SK-N-SH (cell line): ENCODE results near the gene ANP32A. TPM values are rescaled to one million over a fixed set of nuclear protein-coding genes. Genes with fewer than 3 reads are reported as not detected.

Experiments used
- CTCF ChIA-PET: fragments of 300-600, 350-600 bp; formaldehyde crosslinking; extraction: SDS; loops from one replicate; lab custom pipeline; 2021; lab: Yijun Ruan, JAX
- POLR2A ChIA-PET: fragments of 350-600 bp; sonication (Branson Sonifier 250); formaldehyde crosslinking; extraction: SDS; loops from one replicate; lab custom pipeline; 2020; ENCODE audit warnings: antibody characterized with exemption, inconsistent platforms; lab: Yijun Ruan, JAX
- DNase-seq: peaks from one replicate; pipeline ENCODE4 v3.0.0; 2012
- H2AFZ ChIP-seq: fragments of 200-600 bp; sonication (generic); 2 replicates; pipeline ENCODE4 v1.8.1; 2016; ENCODE audit warnings: antibody characterized with exemption, mild to moderate bottlenecking, low read depth
- H3F3A ChIP-seq: fragments of 200-600 bp; sonication (generic); replicated peaks from 2 replicates; pipeline ENCODE3; 2016; ENCODE audit warnings: antibody characterized with exemption, mild to moderate bottlenecking; ENCODE audit not compliant: insufficient read depth
- H3K27ac ChIP-seq, 2 experiments: fragments of 200-500 bp in 1 of 2; fragments of 200-600 bp in 1 of 2; sonication (Bioruptor generic) in 1 of 2; sonication (generic), shearing (Covaris generic) in 1 of 2; 2 replicates each; pipeline versions ENCODE4 v1.5.1 to v1.6.1; 2014 to 2016; ENCODE audit warnings: low read depth in 2 of 2, inconsistent platforms in 1 of 2, low read length in 1 of 2, mild to moderate bottlenecking in 1 of 2, mixed read lengths in 1 of 2
- H3K27me3 ChIP-seq: fragments of 200-600 bp; sonication (generic), shearing (Covaris generic); 2 replicates; pipeline ENCODE4 v1.6.1; 2016; ENCODE audit warnings: mixed run types; ENCODE audit not compliant: insufficient read depth
- H3K36me3 ChIP-seq, 2 experiments: fragments of 200-500 bp in 1 of 2; fragments of 200-600 bp in 1 of 2; sonication (Bioruptor generic) in 1 of 2; sonication (generic) in 1 of 2; replicated peaks in 1 of 2; 2 replicates each; pipeline versions ENCODE3 to v1.5.1; 2014 to 2016; ENCODE audit warnings: low read length in 1 of 2, mild to moderate bottlenecking in 1 of 2; ENCODE audit not compliant: insufficient read depth in 2 of 2, control insufficient read depth in 1 of 2
- H3K4me1 ChIP-seq, 2 experiments: fragments of 200-500 bp in 1 of 2; fragments of 200-600 bp in 1 of 2; sonication (Bioruptor generic) in 1 of 2; sonication (generic), shearing (Covaris generic) in 1 of 2; 2 replicates each; pipeline versions ENCODE4 v1.5.1 to v1.6.1; 2014 to 2016; ENCODE audit warnings: low read depth in 1 of 2, low read length in 1 of 2, mixed run types in 1 of 2; ENCODE audit not compliant: insufficient read depth in 2 of 2, control insufficient read depth in 1 of 2
- H3K4me2 ChIP-seq: fragments of 200-600 bp; sonication (generic), shearing (Covaris generic); 2 replicates; pipeline ENCODE4 v1.6.1; 2017; ENCODE audit warnings: mixed run types
- H3K4me3 ChIP-seq, 2 experiments: fragments of 200-500 bp in 1 of 2; fragments of 200-600 bp in 1 of 2; sonication (Bioruptor generic) in 1 of 2; sonication (generic), shearing (Covaris generic) in 1 of 2; 2 replicates each; pipeline versions ENCODE4 v1.5.1 to v1.8.1; 2014 to 2016; ENCODE audit warnings: low read depth in 2 of 2, inconsistent platforms in 1 of 2, low read length in 1 of 2, mild to moderate bottlenecking in 1 of 2, mixed read lengths in 1 of 2, moderate library complexity in 1 of 2
- H3K79me2 ChIP-seq: fragments of 200-600 bp; sonication (generic); 2 replicates; pipeline ENCODE4 v1.8.1; 2017; ENCODE audit warnings: mild to moderate bottlenecking; ENCODE audit not compliant: insufficient read depth
- H3K9ac ChIP-seq: fragments of 200-600 bp; sonication (generic); 2 replicates; pipeline ENCODE4 v1.6.1; 2017; ENCODE audit warnings: mixed run types
- H3K9me2 ChIP-seq: fragments of 200-600 bp; sonication (generic); 2 replicates; pipeline ENCODE4 v1.6.1; 2017; ENCODE audit warnings: mixed run types
- H3K9me3 ChIP-seq: fragments of 200-600 bp; sonication (generic); 2 replicates; pipeline ENCODE4 v1.6.1; 2017; ENCODE audit warnings: mixed run types, mild to moderate bottlenecking, moderate library complexity
- H4K20me1 ChIP-seq: fragments of 200-600 bp; sonication (generic); 2 replicates; pipeline ENCODE4 v1.6.1; 2017; ENCODE audit warnings: mild to moderate bottlenecking, mixed run types; ENCODE audit not compliant: insufficient read depth
- ELF1 ChIP-seq: IDR thresholded peaks from 2 replicates; pipeline ENCODE4 v1.4.0; 2012
- FOXJ3 ChIP-seq: sonication (generic); formaldehyde crosslinking; IDR thresholded peaks from 2 replicates; pipeline ENCODE4 v1.5.1; 2020; ENCODE audit warnings: mild to moderate bottlenecking, missing genetic modification reagents
- GABPA ChIP-seq: IDR thresholded peaks from 2 replicates; pipeline ENCODE4 v1.4.0; 2012; ENCODE audit warnings: low read depth, mild to moderate bottlenecking
- NRF1 ChIP-seq: IDR thresholded peaks from 2 replicates; pipeline ENCODE4 v1.6.1; 2012; ENCODE audit warnings: low read depth, mild to moderate bottlenecking, low read length
- RAD21 ChIP-seq: IDR thresholded peaks from 2 replicates; pipeline ENCODE4 v1.6.1; 2012; ENCODE audit warnings: mild to moderate bottlenecking, low read length
- SIN3A ChIP-seq: IDR thresholded peaks from 2 replicates; pipeline ENCODE4 v1.6.1; 2012; ENCODE audit warnings: low read depth, mild to moderate bottlenecking, low read length, moderate library complexity, borderline replicate concordance
- SMC3 ChIP-seq: IDR thresholded peaks from 2 replicates; pipeline ENCODE4 v1.6.1; 2012; ENCODE audit warnings: low read depth, low read length, improper control_type of control experiment
- WGBS: methylation state at CpG from one replicate; pipeline ENCODE4 v1.1.6; 2017; ENCODE audit warnings: low lambda C conversion rate; 5-methylcytosine and 5-hydroxymethylcytosine counted together
- polyA plus RNA-seq, 3 experiments: library from polyadenylated mRNA; depleted of rRNA; stranded (reverse); fragments of >200 nt; gene quantifications; 2 replicates each; pipeline ENCODE4 v1.2.3, GENCODE V29; 2012
- TF ChIP-seq, protein P1 (sequence below): IDR thresholded peaks from 2 replicates; pipeline ENCODE4 v1.6.1; 2012; ENCODE audit warnings: mild to moderate bottlenecking, low read depth, low read length, moderate library complexity
- TF ChIP-seq, protein P2 (sequence below): fragments of 150-350 bp; IDR thresholded peaks from 2 replicates; pipeline ENCODE4 v1.6.1; 2016; ENCODE audit warnings: mild to moderate bottlenecking, low read depth, low read length
- TF ChIP-seq, protein P3 (sequence below): fragments of 200-600 bp; sonication (generic); IDR thresholded peaks from 2 replicates; pipeline ENCODE4 v1.6.1; 2017; ENCODE audit warnings: antibody characterized with exemption, mild to moderate bottlenecking, moderate library complexity

Gene ANP32A
- polyA plus RNA-seq, 1 of the 3 experiments (the other 2 are of a cell fraction), result 58.4 TPM

DNA sequence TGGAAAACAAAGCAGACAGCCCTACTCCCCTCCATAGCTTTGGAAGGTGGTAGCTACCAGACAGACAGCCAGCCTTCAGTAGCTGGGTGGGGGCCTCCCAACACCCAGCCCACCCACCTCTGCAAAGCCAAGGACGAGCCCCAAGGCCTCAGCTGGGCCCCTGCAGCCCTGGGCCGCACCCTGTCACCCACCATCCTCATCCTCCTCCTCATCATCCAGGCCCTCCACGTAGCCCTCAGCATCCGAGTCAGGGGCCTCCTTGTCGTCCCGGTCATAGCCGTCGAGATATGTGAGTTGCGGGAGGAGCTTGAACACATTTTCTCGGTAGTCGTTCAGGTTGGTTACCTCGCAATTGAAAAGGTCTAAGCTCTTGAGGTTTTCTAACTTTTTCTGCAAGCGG lies 36.5 kb downstream of the ANP32A start:
- H3K9me2 ChIP-seq, result no peaks in the 10 kb centered on the region
- ChIA-PET CTCF (interaction anchor here (0.9 to 3.8 kb wide), 8 partner anchors 8 to 229 kb away, joined by 3 to 19 read pairs (median 4); no protein-coding TSS in a partner anchor), POLR2A (no interaction called here)
- no peak overlapping the region for H3K27ac ChIP-seq
- H3K4me1 ChIP-seq, result peaks cover 0 to under 1% of the 10 kb centered on the region in 2 experiments; a peak in 1 of 4 replicates
- H3K27me3 ChIP-seq, result no peaks in the 10 kb centered on the region
- H3K9ac ChIP-seq, result no peak overlapping the region
- H3F3A ChIP-seq, result peaks cover 2% of the 10 kb centered on the region
- 96% methylated on average over 8 of the region's 13 CpGs for WGBS
- H3K9me3 ChIP-seq, result no peaks in the 10 kb centered on the region
- TF ChIP-seq FOXJ3 (CRISPR knock-in tag), result no peak
- TF ChIP-seq, protein P1, sequence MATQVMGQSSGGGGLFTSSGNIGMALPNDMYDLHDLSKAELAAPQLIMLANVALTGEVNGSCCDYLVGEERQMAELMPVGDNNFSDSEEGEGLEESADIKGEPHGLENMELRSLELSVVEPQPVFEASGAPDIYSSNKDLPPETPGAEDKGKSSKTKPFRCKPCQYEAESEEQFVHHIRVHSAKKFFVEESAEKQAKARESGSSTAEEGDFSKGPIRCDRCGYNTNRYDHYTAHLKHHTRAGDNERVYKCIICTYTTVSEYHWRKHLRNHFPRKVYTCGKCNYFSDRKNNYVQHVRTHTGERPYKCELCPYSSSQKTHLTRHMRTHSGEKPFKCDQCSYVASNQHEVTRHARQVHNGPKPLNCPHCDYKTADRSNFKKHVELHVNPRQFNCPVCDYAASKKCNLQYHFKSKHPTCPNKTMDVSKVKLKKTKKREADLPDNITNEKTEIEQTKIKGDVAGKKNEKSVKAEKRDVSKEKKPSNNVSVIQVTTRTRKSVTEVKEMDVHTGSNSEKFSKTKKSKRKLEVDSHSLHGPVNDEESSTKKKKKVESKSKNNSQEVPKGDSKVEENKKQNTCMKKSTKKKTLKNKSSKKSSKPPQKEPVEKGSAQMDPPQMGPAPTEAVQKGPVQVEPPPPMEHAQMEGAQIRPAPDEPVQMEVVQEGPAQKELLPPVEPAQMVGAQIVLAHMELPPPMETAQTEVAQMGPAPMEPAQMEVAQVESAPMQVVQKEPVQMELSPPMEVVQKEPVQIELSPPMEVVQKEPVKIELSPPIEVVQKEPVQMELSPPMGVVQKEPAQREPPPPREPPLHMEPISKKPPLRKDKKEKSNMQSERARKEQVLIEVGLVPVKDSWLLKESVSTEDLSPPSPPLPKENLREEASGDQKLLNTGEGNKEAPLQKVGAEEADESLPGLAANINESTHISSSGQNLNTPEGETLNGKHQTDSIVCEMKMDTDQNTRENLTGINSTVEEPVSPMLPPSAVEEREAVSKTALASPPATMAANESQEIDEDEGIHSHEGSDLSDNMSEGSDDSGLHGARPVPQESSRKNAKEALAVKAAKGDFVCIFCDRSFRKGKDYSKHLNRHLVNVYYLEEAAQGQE, result no peak
- TF ChIP-seq ELF1, result no peak
- TF ChIP-seq, protein P2, sequence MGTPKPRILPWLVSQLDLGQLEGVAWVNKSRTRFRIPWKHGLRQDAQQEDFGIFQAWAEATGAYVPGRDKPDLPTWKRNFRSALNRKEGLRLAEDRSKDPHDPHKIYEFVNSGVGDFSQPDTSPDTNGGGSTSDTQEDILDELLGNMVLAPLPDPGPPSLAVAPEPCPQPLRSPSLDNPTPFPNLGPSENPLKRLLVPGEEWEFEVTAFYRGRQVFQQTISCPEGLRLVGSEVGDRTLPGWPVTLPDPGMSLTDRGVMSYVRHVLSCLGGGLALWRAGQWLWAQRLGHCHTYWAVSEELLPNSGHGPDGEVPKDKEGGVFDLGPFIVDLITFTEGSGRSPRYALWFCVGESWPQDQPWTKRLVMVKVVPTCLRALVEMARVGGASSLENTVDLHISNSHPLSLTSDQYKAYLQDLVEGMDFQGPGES, result no peak
- TF ChIP-seq NRF1, result no peak
- TF ChIP-seq SIN3A, result no peak
- DNase-seq, result no peak
- no peak overlapping the region for H2AFZ ChIP-seq
- H3K4me3 ChIP-seq, result no peak overlapping the region
- H3K4me2 ChIP-seq, result no peak overlapping the region
- peaks cover 8 to 69% of the 10 kb centered on the region in 2 experiments for H3K36me3 ChIP-seq
- peaks cover 7% of the 10 kb centered on the region for H4K20me1 ChIP-seq
- H3K79me2 ChIP-seq, result peaks cover 6% of the 10 kb centered on the region; the same call in 1 of the 2 replicates

DNA sequence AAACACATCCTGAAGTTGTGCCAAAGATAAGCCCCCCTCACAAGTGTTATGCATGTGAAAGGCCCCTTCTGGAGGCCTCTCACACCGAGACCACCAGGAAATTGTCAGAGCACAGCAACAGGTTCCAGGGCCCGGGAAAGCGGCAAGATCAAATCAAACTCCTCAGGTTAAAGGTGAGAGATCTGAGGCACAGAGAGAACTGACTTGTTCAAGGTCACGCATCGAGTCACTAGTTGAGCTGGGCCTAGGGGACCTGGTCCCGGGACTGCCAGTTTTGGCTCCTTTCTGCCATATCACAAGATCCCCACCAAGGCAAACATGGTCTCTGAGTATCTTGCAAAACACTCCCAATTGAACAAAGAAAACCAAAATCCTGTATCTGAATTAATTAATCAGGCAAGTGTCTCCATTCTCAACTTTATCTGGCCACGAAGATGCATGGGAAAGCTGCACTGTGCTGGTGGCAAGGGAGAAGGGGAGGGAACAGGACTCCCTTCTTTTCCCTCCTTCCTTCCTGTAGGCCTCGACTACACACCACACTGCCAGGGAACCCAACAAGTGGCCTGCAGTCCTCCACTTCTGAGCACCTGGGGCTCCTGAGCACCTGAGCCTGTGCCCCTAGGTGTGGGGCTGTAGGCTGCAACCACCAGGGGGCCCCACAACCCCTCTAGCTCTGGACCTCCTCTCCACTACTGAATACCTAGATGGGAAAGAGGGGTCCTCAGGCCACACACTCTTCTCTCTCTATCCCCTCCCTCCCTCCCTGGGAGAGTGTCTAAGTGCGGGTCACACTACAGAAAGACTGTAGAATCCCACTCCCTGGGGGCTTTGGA lies 37.3 kb downstream of the ANP32A start:
- H3K27me3 ChIP-seq, result no peaks in the 10 kb centered on the region
- no peaks in the 10 kb centered on the region for H3K9me2 ChIP-seq
- no peaks in the 10 kb centered on the region for H3K79me2 ChIP-seq
- DNase-seq, result peak; percentile 62
- no peaks in the 10 kb centered on the region; a peak in 1 of 4 replicates for H3K4me1 ChIP-seq
- WGBS, result 100% methylated on average over 8 of the region's 9 CpGs
- no peak overlapping the region for H3K27ac ChIP-seq
- H3K4me2 ChIP-seq, result no peak overlapping the region
- H3K9me3 ChIP-seq, result no peaks in the 10 kb centered on the region
- H4K20me1 ChIP-seq, result no peaks in the 10 kb centered on the region; the same call in 1 of the 2 replicates
- TF ChIP-seq GABPA, result no peak
- TF ChIP-seq SMC3, result peak; percentile 47
- TF ChIP-seq, protein P3, sequence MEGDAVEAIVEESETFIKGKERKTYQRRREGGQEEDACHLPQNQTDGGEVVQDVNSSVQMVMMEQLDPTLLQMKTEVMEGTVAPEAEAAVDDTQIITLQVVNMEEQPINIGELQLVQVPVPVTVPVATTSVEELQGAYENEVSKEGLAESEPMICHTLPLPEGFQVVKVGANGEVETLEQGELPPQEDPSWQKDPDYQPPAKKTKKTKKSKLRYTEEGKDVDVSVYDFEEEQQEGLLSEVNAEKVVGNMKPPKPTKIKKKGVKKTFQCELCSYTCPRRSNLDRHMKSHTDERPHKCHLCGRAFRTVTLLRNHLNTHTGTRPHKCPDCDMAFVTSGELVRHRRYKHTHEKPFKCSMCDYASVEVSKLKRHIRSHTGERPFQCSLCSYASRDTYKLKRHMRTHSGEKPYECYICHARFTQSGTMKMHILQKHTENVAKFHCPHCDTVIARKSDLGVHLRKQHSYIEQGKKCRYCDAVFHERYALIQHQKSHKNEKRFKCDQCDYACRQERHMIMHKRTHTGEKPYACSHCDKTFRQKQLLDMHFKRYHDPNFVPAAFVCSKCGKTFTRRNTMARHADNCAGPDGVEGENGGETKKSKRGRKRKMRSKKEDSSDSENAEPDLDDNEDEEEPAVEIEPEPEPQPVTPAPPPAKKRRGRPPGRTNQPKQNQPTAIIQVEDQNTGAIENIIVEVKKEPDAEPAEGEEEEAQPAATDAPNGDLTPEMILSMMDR, result peak; percentile 60
- TF ChIP-seq RAD21, result peak; percentile 55
- H3K36me3 ChIP-seq, result peaks cover 16 to 76% of the 10 kb centered on the region in 2 experiments
- H3K9ac ChIP-seq, result no peak overlapping the region
- H3K4me3 ChIP-seq, result no peak overlapping the region
- no peak overlapping the region for H2AFZ ChIP-seq
- ChIA-PET CTCF (interaction anchor here (0.9 to 3.8 kb wide), 11 partner anchors 9 to 228 kb away, joined by 3 to 19 read pairs (median 4); no protein-coding TSS in a partner anchor), POLR2A (no interaction called here)
- H3F3A ChIP-seq, result peaks cover 9% of the 10 kb centered on the region
